Measurements from ENCODE around the gene PHF21A. TPM values are rescaled to one million over a fixed set of nuclear protein-coding genes. Genes with fewer than 3 reads are reported as not detected.

Gene PHF21A
- total RNA-seq, 3 donors from 2014 or later, result 13.4 to 20.3 (median 17.6) TPM

GRCh38 chr11:45930031-45930794 is 191.0 kb downstream of the PHF21A start:
- Mint-ChIP-seq H3K4me1 (ENCODE audit: low read depth) (peaks cover 37% of the 10 kb centered on the region), H3K4me3 (peak overlapping the region; percentile 47), H3K9me3 (no peaks in the 10 kb centered on the region), H3K36me3 (ENCODE audit: insufficient read depth) (peaks cover 4% of the 10 kb centered on the region), H3K27me3 (ENCODE audit: low read depth) (no peaks in the 10 kb centered on the region)
- peak; percentile 52 to 66 for ATAC-seq
- no peak for DNase-seq

GRCh38 chr11:45929486-45930030 is 191.7 kb downstream of the PHF21A start:
- ATAC-seq (peak; percentile 14 to 30), DNase-seq (no peak)
- no peaks in the 10 kb centered on the region for H3K9me3 Mint-ChIP-seq
- H3K4me3 Mint-ChIP-seq, result peak overlapping the region; percentile 47
- H3K4me1 Mint-ChIP-seq (ENCODE audit: low read depth), result peaks cover 37% of the 10 kb centered on the region
- no peaks in the 10 kb centered on the region for H3K27me3 Mint-ChIP-seq (ENCODE audit: low read depth)
- peaks cover 4% of the 10 kb centered on the region for H3K36me3 Mint-ChIP-seq (ENCODE audit: insufficient read depth)

GRCh38 chr11:45928535-45929215 is 192.6 kb downstream of the PHF21A start:
- peaks cover 4% of the 10 kb centered on the region for H3K36me3 Mint-ChIP-seq (ENCODE audit: insufficient read depth)
- no peak for ATAC-seq
- no peaks in the 10 kb centered on the region for H3K9me3 Mint-ChIP-seq
- peaks cover 42% of the 10 kb centered on the region for H3K4me1 Mint-ChIP-seq (ENCODE audit: low read depth)
- no peak for DNase-seq
- H3K27me3 Mint-ChIP-seq (ENCODE audit: low read depth), result peaks cover 6% of the 10 kb centered on the region
- no peak overlapping the region for H3K4me3 Mint-ChIP-seq

GRCh38 chr11:45927684-45928413 is 193.4 kb downstream of the PHF21A start:
- Mint-ChIP-seq H3K27me3 (ENCODE audit: low read depth) (peaks cover 9% of the 10 kb centered on the region), H3K4me1 (ENCODE audit: low read depth) (peaks cover 45% of the 10 kb centered on the region), H3K36me3 (ENCODE audit: insufficient read depth) (peaks cover 4% of the 10 kb centered on the region), H3K4me3 (no peak overlapping the region), H3K9me3 (no peaks in the 10 kb centered on the region)
- ATAC-seq, result no peak
- no peak for DNase-seq

- H3K4me1 Mint-ChIP-seq (ENCODE audit: low read depth), result peaks cover 45% of the 10 kb centered on the region
- DNase-seq (no peak), ATAC-seq (no peak)
- H3K9me3 Mint-ChIP-seq, result no peaks in the 10 kb centered on the region
- H3K4me3 Mint-ChIP-seq, result no peak overlapping the region
- H3K27me3 Mint-ChIP-seq (ENCODE audit: low read depth), result peaks cover 9% of the 10 kb centered on the region
- H3K36me3 Mint-ChIP-seq (ENCODE audit: insufficient read depth), result peaks cover 4% of the 10 kb centered on the region
Measured at GRCh38 chr11:45927332-45927683, 193.9 kb downstream of the PHF21A start.

- DNase-seq, result no peak
- H3K27me3 Mint-ChIP-seq (ENCODE audit: low read depth), result peaks cover 9% of the 10 kb centered on the region
- ATAC-seq, result no peak
- no peak overlapping the region for H3K4me3 Mint-ChIP-seq
- H3K9me3 Mint-ChIP-seq, result no peaks in the 10 kb centered on the region
- peaks cover 4% of the 10 kb centered on the region for H3K36me3 Mint-ChIP-seq (ENCODE audit: insufficient read depth)
- peaks cover 44% of the 10 kb centered on the region for H3K4me1 Mint-ChIP-seq (ENCODE audit: low read depth)
Measured at GRCh38 chr11:45926536-45927331, 194.5 kb downstream of the PHF21A start.

GRCh38 chr11:45926001-45926401 is 195.3 kb downstream of the PHF21A start:
- DNase-seq, result no peak
- Mint-ChIP-seq H3K9me3 (no peaks in the 10 kb centered on the region), H3K4me1 (ENCODE audit: low read depth) (peaks cover 40% of the 10 kb centered on the region), H3K36me3 (ENCODE audit: insufficient read depth) (no peaks in the 10 kb centered on the region), H3K27me3 (ENCODE audit: low read depth) (peaks cover 14% of the 10 kb centered on the region), H3K4me3 (no peak overlapping the region)
- ATAC-seq, result no peak

GRCh38 chr11:45925550-45925949 is 195.7 kb downstream of the PHF21A start:
- no peaks in the 10 kb centered on the region for H3K36me3 Mint-ChIP-seq (ENCODE audit: insufficient read depth)
- H3K4me1 Mint-ChIP-seq (ENCODE audit: low read depth), result peaks cover 36% of the 10 kb centered on the region
- no peak for DNase-seq
- no peak overlapping the region for H3K4me3 Mint-ChIP-seq
- H3K9me3 Mint-ChIP-seq, result no peaks in the 10 kb centered on the region
- ATAC-seq, result no peak
- H3K27me3 Mint-ChIP-seq (ENCODE audit: low read depth), result peaks cover 14% of the 10 kb centered on the region

- Mint-ChIP-seq H3K36me3 (ENCODE audit: insufficient read depth) (no peaks in the 10 kb centered on the region), H3K4me3 (peak overlapping the region; percentile 68), H3K4me1 (ENCODE audit: low read depth) (peaks cover 34% of the 10 kb centered on the region), H3K27me3 (ENCODE audit: low read depth) (peaks cover 14% of the 10 kb centered on the region), H3K9me3 (no peaks in the 10 kb centered on the region)
- ATAC-seq, result no peak
- DNase-seq, result no peak
Measured at GRCh38 chr11:45924927-45925326, 196.3 kb downstream of the PHF21A start.

- peak overlapping the region; percentile 68 for H3K4me3 Mint-ChIP-seq
- H3K4me1 Mint-ChIP-seq (ENCODE audit: low read depth), result peaks cover 34% of the 10 kb centered on the region
- H3K36me3 Mint-ChIP-seq (ENCODE audit: insufficient read depth), result no peaks in the 10 kb centered on the region
- H3K9me3 Mint-ChIP-seq, result no peaks in the 10 kb centered on the region
- peaks cover 14% of the 10 kb centered on the region for H3K27me3 Mint-ChIP-seq (ENCODE audit: low read depth)
- ATAC-seq (no peak), DNase-seq (no peak)
Measured at GRCh38 chr11:45924036-45924915, 197.0 kb downstream of the PHF21A start.

GRCh38 chr11:45922425-45923082 is 198.7 kb downstream of the PHF21A start, which contains the start of gene LARGE2:
Gene LARGE2, plus strand, starts transcription at chr11:45922656. Its CDS starts 227 bp downstream, at chr11:45922883.
- peaks cover 14% of the 10 kb centered on the region for H3K27me3 Mint-ChIP-seq (ENCODE audit: low read depth)
- H3K36me3 Mint-ChIP-seq (ENCODE audit: insufficient read depth), result no peaks in the 10 kb centered on the region
- DNase-seq, result no peak
- no peaks in the 10 kb centered on the region for H3K9me3 Mint-ChIP-seq
- ATAC-seq, result no peak
- peak within 1 kb of the TSS; percentile 78 for H3K4me3 Mint-ChIP-seq
- peaks cover 36% of the 10 kb centered on the region for H3K4me1 Mint-ChIP-seq (ENCODE audit: low read depth)

- Mint-ChIP-seq H3K27me3 (ENCODE audit: low read depth) (peaks cover 14% of the 10 kb centered on the region), H3K4me1 (ENCODE audit: low read depth) (peaks cover 34% of the 10 kb centered on the region), H3K36me3 (ENCODE audit: insufficient read depth) (no peaks in the 10 kb centered on the region), H3K9me3 (no peaks in the 10 kb centered on the region), H3K4me3 (peak overlapping the region; percentile 70)
- ATAC-seq (no peak), DNase-seq (no peak)
Measured at GRCh38 chr11:45921561-45922424, 199.5 kb downstream of the PHF21A start.
